NT2/D1 (cell line): Measurements from ENCODE around the gene DAPK1.

Source experiments
- SUZ12 ChIP-seq: IDR thresholded peaks from 2 replicates; pipeline ENCODE4 v1.6.1; 2011; ENCODE audit not compliant: insufficient read length, insufficient read depth; ENCODE audit errors: extremely low read depth
- YY1 ChIP-seq: IDR thresholded peaks from 2 replicates; pipeline ENCODE4 v1.6.1; 2011; ENCODE audit not compliant: insufficient read length, insufficient read depth

DNA sequence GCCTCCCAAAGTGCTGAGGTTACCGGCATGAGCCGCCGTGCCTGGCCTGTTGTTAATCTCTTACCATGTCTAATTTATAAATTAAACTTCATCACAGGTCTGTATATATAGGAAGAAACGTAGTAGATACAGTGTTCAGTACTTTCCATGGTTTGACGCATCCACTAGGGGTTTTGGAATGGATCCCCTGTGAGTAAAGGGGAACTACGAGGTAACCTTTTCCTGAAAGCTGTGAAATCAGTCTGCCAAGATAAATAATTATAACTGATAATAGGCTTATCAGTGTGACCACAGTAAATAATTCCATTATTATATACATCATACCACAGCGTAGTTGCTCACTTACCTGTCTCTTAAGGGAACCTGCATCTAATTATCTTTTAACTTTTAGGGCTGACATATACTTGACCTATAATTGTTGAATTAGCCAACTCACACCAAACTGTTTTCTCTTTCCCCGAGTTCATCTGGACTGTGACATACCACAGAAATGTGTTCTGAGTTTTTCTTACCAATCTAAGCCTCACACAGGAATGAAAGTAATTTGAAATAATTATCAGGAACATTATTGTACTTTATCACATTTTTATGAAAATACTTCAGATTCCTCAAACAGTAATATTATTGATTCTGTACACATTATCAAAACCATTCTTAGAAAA lies 42.9 kb downstream of the DAPK1 start:
- TF ChIP-seq YY1, result no peak
- TF ChIP-seq SUZ12, result no peak
